HG03045 (cell line): ENCODE results near the gene NUMBL.
"Not testable (repeated sequence)": the region's sequence is repeated elsewhere in the genome, so short reads cannot be mapped to it uniquely, and the experiment has no call there.

Experiments
- ATAC-seq: cut with Tn5 transposase; IDR thresholded peaks from one replicate; pipeline ENCODE4 v1.9.1; 2021; ENCODE audit warnings: mild to moderate bottlenecking, moderate library complexity; ENCODE audit not compliant: unreplicated experiment

The NUMBL gene

GRCh38 chr19:40638327-40638726 lies 52.1 kb downstream of the NUMBL start:
- no peak for ATAC-seq

GRCh38 chr19:40633207-40633606 lies 57.2 kb downstream of the NUMBL start:
- ATAC-seq = no peak

DNA sequence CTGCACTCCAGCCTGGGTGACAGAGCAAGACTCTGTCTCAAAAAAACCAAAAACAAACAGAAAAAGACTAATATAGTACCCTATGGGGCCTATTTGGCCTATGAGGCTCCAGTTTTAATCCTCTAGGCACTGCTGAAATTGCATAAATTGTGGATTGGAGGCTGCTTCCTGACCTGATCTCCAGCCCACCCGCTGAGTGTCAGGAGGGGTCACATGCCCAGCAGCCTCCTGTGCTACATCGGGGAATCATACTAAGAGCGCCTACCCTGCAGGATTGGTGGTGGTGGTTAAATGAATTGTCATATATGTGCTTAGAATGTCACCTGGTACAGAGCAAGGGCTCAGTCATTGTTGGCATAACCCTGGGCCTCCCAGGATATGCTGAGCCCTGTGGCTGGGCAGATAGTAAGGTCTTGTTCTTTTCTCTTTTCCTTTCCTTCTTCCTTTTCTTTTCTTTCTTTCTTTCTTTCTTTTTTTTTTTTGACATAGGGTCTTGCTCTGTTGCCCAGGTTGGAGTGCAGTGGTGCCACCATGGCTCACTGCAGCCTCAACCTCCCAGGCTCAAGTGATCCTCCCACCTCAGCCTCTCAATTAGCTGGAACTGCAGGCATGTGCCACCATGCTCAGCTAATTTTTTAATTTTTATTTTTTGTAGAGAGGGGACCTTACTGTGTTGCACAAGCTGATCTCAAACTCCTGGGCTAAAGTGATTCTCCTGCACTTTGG lies 58.0 kb downstream of the NUMBL start:
- ATAC-seq = no peak

DNA sequence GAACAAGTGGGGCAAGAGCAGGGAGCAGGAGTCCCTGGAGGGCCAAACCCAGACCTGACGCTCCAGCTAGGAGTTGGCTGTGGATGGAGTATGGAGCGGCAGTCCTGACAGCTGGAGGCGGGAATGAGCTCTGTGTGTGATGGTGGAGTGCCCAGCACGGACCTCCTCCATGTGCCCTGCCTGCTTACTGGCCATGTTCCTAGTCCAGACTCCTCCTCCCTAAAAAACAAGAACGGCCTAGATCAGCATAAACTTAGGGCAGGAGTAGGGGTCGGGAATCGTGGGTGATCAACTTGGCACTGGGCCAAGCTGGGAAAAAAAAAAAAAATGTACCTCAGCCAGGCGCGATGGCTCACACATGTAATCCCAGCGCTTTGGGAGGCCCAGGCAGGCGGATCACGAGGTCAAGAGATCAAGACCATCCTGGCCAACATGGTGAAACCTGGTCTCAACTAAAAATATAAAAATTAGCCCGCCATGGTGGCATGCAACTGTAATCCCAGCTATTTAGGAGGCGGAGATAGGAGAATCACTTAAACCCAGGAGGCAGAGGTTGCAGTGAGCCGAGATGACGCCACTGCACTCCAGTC lies 59.8 kb downstream of the NUMBL start:
- no peak for ATAC-seq

GRCh38 chr19:40629346-40629745 lies 61.1 kb downstream of the NUMBL start:
- no peak for ATAC-seq

DNA sequence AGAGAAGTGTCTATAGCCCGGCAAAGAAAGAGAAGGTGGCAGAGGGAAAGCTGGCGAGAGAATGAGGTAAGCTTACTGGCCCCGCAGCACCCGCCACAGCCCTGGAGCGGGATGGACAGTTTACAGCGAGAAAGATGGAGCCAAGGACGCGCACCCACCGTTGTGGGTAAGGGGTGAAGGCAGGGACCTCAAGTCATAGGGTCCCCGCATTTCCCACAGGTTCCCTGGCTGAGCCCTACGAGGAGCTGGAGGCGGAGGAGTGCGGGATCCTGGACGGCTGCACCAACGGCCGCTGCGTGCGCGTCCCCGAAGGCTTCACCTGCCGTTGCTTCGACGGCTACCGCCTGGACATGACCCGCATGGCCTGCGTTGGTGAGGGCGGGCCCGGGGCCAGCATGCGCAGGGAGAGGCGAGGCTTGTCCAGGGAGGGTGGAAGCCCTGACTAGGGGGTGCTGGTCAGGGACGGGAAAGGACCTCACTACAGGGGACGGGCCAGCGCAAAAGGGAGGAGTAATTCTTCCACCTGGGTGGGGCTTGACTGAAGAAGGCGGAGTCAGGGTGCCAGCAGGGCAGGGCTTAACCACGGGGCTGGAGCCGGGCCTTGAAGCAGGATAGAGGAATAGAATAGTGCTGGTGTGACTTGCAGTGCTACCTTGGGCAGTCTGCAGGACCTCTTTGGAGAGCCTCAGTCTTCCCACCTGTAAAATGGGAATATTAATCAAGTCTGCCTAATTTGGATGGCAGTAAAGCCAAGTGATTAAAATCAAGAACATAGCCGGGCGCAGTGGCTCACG lies 62.8 kb downstream of the NUMBL start:
- ATAC-seq = no peak

DNA sequence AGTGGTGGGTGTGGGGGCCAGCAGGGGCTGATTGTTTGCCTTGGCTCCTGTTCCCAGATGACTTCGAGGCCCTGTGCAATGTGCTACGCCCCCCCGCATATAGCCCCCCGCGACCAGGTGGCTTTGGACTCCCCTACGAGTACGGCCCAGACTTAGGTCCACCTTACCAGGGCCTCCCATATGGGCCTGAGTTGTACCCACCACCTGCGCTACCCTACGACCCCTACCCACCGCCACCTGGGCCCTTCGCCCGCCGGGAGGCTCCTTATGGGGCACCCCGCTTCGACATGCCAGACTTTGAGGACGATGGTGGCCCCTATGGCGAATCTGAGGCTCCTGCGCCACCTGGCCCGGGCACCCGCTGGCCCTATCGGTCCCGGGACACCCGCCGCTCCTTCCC lies 63.5 kb downstream of the NUMBL start:
- ATAC-seq = no peak

DNA sequence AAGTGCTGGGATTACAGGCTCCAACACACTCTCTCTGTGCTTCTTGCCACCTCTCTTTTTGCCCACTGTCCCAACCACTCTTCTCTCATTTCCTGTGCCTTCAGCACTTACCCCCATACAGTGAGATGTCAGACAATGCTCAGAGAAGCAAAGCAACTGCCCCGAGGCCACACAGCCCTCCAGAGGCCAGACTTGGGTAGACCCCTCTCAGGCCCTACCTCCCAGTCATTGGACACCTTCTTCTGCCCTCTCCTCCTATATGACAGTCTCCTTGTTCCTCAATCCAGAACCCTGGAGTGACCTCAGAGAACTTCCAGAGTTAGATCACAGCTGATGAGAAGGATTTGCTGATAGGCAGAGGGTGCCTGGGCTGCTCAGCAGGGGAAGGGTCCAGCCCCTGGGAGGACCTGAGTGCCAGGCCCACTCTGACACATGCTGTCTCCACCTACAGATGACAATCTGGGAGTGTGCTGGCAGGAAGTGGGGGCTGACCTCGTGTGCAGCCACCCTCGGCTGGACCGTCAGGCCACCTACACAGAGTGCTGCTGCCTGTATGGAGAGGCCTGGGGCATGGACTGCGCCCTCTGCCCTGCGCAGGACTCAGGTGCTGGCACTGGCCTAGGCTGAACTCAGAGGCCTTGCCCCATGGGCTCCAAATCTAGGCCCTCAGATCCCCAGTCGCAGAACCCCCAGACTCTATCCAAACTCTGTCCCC lies 64.9 kb downstream of the NUMBL start:
- ATAC-seq = no peak

DNA sequence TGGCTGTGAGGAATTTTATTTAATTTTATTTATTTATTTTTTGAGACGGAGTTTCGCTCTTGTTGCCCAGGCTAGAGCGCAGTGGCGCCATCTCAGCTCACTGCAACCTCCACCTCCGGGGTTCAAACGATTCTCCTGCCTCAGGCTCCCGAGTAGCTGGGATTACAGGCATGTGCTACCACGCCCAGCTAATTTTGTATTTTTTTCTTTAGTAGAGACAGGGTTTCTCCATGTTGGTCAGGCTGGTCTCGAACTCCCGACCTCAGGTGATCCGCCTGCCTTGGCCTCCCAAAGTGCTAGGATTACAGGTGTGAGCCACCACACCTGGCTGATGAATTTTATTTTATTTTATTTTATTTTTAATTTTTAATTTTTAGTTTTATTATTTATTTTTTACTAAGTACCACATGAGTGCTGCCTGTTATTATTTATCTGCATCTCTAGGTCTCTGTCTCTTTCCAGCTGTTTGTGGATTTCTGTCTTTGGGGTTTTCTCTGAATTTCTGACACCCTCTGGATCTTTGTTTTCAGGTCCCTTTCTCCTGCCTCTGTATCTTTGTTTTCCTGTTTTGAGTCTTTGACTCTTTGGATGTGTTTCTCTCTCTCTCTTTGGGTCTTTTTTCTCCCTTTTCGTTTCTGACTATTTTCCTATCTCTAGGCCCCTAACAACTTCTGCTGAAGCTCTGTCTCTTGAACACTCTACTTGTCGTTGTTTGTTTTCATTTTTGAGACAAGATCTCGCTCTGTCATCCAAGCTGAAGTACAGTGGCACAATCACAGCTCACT lies 65.9 kb downstream of the NUMBL start:
- not testable (repeated sequence) for ATAC-seq

- no peak for ATAC-seq
Measured at GRCh38 chr19:40623403-40624251, 66.8 kb downstream of the NUMBL start.

DNA sequence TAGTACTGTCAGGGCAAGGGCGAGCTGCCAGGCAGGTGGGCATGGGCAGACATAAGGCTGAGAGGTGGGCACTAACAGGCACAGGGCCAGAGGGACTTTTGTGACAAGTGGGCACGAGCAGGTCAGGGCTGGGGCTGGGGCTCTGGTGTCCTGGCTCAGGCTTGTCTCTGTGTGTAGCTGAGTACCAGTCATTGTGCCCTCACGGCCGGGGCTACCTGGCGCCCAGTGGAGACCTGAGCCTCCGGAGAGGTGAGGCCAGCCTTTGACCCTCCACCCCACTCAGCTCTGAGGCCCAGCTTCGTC lies 67.7 kb downstream of the NUMBL start:
- no peak for ATAC-seq

DNA sequence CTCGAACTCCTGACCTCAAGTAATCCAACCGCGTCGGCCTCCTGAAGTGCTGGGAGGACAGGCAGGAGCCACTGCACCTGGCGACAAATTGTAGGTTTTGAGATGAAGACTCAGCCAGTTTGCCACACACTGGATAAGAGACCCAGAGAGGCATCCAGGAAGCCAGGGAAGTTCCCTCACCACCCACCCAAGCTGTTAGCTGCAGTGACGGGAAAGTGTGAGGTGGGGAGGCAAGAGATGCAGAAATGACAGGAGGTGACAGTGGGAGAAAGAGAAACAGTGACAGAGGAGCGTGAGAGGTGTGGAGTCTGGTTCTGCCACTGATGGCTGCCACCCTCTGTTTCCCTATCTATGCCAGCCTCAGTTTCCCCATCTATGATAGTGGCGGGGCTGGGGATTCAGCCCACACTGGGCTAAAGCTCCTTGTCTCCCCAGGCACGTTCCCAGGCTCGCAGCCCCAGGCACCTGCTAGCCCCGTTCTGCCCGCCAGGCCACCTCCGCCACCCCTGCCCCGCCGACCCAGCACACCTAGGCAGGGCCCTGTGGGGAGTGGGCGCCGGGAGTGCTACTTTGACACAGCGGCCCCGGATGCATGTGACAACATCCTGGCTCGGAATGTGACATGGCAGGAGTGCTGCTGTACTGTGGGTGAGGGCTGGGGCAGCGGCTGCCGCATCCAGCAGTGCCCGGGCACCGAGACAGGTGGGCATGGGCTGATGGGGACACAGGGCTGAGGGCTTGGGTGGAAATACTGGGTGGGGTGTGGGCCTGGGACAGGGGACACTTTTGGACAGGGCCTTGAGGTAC lies 68.3 kb downstream of the NUMBL start:
- no peak for ATAC-seq

GRCh38 chr19:40621283-40621682 lies 69.2 kb downstream of the NUMBL start:
- no peak for ATAC-seq

DNA sequence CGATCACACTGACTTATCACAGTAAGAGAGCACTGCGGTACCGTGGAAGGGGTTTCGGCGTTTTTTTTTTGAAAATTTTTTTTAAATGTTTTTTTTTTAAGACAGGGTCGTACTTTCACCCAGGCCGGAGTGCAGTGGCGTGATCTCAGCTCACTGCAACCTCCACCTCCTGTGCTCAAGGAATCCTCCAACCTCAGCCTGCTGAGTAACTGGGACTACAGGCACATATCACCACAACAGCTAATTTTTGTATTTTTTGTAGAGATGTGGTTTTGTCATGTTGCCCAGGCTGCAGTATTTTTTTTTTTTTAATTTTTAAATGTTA lies 70.3 kb downstream of the NUMBL start:
- no peak for ATAC-seq

DNA sequence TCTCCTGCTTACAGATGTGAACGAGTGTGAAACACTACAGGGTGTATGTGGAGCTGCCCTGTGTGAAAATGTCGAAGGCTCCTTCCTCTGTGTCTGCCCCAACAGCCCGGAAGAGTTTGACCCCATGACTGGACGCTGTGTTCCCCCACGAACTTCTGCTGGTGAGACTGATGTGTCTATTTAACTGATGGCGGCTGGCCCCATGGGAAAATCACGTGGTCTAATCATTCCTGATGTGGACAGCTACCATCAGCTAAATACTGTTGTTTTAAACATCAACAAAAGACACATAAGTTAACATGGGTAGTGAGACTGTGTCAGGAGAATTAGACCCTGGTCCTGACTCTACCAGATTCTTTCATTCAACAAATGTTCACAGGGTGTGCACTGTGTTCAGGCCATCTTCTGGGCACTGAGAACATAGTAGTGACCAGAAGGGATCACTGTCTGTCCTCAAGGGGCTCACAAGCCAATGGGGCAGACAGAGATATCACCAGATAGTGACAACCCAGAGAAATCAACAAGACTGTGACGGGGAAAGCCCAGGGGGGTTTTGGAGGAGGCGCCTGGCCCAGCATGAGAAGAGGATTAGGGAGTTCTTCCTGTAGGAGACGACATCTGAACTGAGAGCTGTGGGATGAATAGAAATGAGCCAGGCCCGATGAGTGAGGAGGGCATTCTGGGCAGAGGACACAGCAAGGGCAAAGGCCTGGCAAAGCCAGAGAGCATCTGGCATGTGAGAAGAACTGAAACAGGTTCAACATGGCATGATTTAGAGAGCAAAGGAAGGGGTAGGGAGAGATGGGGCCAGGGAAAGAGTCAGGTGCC lies 70.9 kb downstream of the NUMBL start:
- ATAC-seq = no peak

DNA sequence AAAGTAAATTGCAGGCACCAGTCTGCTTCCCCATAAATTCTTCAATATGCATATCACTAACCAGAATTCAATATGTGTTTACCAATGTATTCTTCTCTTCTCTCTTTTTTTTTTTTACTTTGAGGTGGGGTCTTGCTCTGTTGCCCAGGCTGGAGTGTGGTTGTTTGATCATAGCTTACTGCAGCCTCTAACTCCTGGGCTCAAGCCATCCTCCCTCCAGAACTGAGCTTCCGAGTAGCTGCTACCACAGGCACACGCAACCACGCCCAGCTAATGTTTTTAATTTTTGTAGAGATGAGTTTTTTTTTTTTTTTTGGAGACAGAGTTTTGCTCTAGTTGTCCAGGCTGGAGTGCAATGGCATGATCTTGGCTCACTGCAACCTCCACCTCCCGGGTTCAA lies 72.5 kb downstream of the NUMBL start:
- no peak for ATAC-seq

- no peak for ATAC-seq
Measured at GRCh38 chr19:40616941-40617340, 73.5 kb downstream of the NUMBL start.

DNA sequence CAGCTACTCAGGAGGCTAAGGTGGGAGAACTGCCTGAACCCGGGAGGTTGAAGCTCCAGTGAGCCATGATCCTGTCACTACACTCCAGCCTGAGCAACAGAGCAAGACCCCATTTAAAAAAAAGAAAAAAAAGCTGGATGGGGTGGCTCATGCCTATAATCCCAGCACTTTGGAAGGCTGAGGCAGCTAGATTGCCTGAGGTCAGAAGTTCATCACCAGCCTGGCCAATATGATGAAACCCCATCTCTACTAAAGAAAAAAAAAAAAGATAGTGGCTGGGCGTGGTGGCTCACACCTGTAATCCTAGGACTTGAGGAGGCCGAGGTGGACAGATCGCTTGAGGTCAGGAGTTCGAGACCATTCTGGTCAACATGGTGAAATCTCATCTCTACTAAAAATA lies 74.3 kb downstream of the NUMBL start:
- no peak for ATAC-seq
